Umbilical cord (tissue), 2 donors: ENCODE data around the gene CREB5. TPM values are rescaled to one million over a fixed set of nuclear protein-coding genes. Genes with fewer than 3 reads are reported as not detected.

Experiments
- DNase-seq: peaks from one replicate; pipeline ENCODE4 v3.0.0-alpha.2; 2015; ENCODE audit warnings: low spot score
- total RNA-seq: library from RNA; depleted of rRNA; stranded (reverse); fragments of >200 nt; gene quantifications from one replicate; pipeline ENCODE4 v1.2.3, GENCODE V29; 2014; ENCODE audit warnings: low replicate concordance; ENCODE audit not compliant: insufficient read depth

CREB5 gene
- total RNA-seq, 1 donor from 2014 or later, result 17.8 TPM

DNA sequence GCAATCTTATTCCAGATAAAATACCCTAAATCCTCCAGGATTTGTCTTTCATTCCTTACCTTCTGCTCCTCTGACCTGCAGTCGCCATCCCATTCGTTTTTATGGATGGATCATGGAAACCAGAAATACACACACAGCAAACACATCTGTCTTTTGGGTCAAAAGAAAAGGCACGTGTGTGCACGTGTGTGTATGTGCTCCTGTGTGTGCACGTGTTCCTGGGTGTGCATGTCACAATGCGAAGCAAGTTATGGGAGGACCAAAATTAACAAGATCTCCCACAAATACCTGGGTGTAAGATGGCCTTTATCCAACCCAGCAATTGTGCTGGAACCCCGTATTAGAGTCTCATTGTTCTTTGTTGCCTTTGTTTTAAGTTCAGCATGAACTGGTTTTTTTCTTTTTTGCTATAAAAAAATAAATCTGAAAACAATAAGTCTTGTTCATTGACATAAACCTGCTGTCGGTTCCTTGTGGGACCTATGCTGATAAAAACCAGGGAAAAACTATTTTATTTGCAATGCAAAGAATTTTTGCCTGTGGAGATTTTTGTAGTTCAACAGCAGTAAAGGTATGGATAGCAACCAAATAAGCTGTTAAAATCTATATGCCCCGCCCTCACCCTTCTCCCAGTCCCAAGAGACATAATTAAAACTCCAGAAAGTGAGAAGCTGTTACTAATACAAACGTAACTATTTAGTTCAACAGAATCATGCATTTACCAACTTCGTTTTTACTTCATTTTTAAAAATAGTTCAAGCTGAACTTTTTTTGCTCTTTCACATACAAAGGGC, 229.6 kb downstream of the CREB5 start:
- DNase-seq, result no peak

DNA sequence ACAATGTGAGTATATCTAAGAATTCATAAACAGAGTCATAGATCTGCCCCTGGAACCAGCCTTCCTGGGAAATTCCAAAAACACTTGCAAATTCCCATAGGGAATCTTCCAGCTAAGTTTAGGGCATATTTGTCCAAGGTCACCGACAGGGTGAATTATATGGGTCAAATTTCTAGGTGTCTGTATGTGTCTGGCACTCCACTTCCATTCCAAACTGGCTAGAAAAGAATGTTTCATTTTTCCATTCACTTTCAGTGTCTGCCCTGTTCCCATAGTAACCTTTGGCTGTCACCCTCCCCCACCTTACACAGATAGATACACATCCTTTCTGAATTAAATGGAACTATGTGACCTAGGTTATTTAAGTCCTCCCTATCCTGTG, 230.9 kb downstream of the CREB5 start:
- DNase-seq, result no peak

DNA sequence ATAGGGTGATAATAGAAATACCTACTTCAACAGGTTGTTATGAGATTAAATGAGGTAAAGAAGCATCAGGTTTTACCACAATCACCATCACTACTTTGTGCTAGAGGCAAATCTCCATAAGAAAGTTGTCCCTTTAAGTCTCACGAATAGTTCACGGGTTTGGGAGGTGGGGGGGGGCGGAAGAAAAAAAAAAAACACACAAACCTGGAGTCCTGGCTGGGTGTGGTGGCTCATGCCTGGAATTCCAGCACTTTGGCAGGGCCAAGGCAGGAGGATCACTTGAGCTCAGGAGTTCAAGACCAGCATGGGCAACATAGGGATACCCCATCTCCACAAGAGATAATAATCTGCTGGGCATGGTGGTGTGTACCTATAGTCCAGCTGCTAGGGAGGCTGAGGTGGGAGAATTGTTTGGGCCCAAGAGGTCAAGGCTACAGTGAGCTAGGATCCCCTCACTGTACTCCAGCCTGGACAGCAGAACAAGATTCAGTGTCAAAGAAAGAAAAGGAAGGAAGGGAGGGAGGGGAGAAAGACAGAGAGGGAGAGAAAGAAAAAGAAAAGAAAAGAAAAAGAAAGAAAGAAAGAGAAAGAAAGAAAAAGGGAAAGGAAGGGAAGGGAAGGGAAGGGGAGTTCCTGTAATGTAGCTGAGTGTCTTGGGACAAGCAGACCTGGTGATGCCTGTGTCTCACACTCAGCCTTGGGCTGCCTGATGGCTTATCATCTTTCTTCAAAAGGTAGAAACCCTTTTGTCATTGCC, 231.4 kb downstream of the CREB5 start:
- no peak for DNase-seq

DNA sequence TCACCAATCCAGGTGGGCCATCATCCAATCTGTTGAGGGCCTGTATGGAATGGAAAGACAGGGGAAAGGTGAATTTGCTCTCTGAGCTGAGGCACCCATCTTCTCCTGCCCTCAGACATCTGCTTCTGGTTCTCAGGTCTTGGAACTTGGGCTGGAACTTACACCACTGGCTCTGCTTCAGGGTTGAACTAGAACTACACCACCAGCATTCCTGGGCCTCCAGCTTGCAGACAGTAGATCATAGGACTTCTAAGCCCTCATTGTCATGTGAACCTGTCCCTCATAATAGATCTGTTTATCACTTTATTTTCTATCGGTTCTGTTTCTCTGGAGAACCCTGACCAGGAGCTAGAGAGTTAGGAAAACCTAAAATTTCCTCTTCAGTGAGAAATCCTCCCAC, 233.5 kb downstream of the CREB5 start:
- DNase-seq, result no peak

DNA sequence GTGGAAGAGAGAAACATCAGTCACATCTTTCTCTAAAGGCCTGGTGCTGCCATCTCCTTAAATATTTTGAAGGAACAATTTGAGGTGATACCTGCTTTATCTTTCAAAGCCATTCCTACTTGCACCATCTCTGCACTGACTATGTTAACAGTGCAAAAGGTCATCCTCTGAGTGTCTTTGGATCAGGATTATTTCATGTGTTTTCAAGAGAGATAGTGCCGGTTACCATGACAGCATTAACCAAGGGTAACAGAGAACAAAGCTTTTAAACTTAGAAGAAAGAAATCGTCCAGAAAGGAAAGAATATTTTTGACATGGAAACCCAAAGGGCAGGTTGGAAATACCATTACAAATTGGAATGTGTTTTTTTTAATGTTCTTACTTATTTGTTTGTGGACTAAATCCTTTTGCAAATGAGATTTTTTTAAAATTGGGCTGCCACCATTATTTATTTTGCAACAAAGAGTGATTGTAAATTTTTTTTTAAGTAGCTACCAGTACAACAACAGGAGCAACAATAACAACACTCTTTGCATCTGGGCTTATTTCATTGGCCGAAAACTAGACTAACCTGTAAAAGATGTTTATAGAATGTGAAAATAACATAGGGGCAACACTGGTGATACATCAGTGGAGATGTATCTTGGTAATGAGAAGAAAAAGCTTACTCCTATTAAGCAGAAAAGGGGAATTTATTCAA, 234.2 kb downstream of the CREB5 start:
- DNase-seq, result no peak

DNA sequence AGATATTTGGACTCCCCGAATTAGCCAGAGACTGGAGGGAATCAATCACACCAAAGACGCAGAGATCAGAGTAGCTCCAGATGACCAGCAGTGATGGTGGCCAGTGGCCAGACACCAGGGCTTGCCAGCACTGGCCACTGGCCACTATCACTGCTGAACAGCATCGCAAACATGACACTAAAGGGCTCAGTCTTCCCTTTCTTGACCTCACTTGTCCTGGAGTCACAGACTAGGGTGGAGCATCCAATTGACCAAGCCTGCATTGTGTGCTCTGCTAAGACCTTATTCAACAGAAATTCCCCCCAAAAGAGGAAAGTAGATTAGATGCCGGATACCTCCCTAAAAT, 234.7 kb downstream of the CREB5 start:
- DNase-seq, result no peak

DNA sequence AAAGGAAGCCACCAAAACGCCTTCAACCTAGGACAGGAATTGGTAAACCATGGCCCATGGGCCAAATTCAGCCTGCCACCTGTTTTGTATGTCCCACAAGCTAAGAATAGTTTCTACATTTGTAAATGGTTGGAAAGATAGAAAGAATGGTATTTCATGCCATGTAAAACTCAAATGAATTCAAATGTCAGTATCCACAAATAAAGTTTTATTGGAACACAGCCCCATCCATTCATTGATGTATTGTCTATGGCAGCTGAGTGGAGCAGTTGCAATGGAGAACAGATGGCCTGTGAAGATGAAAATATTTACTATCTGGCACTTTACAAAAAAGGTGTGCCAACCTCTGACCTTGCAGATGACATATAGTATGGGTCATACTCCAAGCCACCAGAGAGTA, 236.9 kb downstream of the CREB5 start:
- no peak for DNase-seq

DNA sequence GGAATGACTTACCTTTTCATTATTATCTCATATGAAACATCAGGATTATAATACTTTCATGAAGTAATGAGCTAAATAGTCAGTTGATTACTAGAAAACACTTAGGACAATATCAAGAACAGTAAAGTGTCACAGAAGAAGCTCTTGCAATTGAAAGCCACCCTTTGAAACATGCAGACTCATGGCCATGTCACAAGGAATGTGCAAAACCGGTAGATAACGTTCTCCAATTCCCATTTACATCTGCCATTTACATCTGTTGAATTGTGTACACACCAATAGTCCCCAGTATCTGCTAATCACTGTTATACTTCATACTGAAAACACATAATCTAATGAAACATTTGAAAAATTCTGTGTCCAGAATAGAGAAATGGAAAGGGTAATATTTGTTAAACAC, 237.5 kb downstream of the CREB5 start:
- no peak for DNase-seq

DNA sequence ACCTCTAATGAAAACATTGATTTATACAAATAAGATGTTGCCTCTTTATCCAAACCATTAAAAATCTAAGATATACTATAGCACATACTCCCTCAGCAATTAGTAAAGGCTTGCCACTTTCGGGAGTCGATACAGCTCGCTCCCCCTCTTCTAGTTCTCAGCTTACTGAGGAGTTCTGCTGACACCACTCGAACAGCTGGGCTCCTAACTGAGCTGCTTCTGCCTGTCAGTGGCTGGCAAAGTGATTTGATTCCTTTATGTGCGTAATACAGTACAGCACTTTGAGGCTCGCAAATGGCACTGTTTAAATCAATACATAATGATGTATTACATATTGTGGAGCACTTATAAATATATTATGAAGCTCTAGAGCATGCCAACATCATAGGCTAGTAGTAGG, 241.8 kb downstream of the CREB5 start:
- no peak for DNase-seq

DNA sequence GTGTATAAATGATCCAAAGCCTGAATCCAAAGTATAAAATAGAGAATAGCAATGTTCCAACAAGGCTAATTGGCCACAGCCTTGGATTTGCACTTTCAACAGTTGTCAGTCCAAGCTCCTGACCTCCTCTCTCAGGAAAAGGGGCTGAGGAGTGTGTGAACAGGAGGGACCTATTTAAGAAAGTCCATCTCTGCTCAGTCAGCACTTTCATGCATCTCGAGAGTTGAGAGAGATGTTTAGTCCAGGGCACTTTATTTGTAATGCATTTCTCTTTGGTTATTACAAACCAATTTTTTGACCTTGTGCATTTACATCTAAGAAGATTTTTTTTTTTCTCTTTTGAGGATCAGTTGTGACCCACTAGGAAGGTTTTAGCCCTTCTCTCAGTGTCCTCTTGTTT, 244.2 kb downstream of the CREB5 start:
- no peak for DNase-seq

DNA sequence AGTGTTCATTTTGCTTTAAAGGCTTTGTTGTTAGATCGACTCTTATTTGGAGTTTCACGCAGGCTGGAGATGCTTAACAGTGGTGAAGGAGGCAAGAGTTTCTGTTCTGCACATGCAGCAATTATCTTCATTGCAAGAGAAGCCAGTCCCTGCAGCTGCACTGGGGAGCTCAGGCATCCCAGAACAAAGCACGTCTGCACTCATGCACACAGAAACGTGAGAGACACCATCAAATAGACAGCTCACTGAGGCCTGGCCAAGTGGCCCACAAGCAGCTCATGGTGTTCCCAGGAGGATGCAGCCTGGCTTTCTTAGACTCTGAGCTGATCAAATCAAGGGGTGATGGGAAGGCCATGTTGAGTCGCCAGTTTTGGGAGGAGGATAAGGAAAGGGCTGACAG, 246.1 kb downstream of the CREB5 start:
- DNase-seq, result no peak

DNA sequence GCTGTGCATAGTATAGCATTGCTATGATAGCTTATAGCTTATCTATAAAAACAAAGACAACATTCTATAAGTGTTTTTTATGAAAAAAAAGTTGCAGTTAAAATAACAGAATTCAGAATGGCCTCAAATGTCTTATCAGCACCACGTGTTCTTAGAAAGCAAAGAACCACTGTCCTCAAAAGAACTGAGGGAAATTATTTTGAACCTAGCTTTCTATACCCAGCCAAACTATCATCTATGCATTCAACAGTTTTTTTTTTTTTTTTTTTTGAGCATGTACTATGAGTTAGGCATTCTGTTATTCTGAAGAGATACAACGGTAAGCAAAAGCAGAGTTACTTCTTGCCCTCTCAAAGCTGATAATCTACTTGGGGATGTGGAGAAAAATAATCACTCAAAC, 247.8 kb downstream of the CREB5 start:
- no peak for DNase-seq

DNA sequence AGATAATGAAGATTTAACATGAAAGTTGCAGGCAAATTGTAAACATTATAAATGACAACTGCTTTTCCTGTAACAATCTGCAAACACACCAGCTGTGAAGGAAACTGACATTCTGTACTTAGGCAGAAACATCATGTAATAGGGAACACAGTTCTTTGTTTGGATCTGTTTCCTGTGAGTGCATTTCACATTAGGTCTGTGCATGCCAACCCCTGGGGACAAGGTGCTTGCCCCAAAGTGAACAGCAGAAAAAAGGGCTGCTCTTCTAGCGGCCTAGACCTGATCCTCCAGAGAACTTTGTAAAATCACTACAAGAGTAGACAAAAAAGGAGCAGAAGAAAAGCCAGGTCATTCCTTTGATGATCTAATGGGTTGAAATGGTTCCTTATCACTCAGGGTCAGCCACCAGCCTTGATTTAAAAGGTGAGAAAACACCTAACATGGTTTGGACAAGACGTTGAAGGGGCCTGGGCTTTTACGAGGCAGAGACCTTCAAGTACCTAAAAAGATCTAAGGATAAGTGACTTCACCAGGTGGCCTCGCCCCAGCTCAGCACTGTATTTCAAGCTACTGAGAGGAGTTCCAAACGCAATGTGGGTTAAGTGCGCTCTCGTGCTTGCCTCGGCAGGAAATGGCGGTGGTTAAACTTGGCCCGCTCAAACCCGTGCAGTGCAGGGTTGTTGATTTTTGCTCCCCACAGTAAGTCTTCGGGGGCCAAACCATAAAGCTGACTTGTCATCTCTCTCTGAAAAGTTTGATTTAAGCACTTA, 249.7 kb downstream of the CREB5 start:
- no peak for DNase-seq

DNA sequence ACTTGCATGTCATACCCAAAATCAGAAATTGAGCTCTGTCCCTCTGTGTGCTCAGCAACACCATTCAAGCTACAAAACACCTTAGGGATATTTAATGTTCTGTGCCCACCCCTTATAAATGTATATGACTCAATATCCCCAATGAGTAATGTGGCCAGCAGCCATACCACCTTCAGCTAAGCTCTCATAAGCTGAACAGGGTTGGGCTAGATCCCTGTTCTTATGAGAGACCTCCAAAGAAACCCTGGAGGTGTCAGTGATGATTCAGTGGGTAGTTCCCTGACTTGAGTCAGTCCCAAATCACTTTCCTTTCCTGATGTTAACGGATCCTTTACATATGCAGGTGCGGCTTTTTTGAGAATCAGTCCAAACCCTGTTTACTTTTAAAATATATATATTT, 253.8 kb downstream of the CREB5 start:
- no peak for DNase-seq

DNA sequence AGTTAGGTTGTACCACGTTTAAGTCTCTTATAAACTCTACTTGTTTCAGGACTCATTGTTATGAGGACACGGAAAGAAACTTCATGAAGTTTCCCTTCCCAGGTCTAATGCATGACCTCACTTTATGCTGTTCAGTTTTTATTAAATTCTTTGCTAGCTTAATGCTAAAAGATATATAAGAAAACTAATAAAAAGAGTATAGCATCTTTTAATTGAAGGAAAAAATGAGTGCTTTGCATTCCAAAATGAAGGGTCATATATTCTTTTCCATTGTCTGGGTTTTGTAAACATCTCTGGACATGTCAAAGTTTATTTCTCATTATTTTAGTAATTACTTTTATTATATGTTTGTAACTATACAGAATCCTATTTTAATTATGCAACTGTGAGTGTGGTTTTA, 255.8 kb downstream of the CREB5 start:
- DNase-seq, result no peak

DNA sequence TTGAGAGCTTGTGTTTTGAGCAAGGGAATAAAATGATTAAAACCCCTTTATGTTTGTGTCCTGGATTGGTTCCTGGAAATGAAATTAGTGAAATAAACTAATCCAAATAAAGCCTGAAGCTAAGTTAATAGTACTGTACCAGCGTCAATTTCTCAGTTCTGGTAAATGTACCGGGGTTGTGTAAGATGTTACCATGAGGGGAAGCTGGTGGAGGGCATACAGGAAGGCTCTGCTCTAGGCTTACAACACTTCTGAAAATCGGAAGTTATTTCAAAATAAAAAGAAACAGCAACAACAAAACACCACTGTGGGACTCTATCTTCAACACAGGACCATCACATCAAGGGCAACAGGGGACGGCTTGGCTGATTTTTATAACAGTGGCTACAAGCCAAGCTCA, 257.0 kb downstream of the CREB5 start:
- DNase-seq, result no peak

DNA sequence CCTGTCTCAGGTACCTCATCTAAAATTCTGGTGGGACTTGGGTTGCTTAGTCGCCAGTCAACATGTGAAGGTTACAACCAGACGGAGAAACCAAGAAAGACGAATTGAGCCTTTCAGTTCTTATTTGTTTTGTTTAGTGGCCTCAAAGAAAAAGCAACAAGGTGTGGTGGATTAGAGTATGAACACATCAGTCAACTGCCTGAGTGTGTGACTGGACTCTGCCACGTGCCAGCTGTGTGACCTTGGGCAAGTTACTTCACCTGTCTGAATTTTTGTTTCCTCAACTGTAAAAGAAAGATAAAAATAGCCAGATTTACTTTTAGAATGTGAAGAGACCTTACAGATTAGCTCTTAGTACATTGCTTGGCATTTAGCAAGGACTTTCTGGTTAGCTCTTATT, 259.2 kb downstream of the CREB5 start:
- DNase-seq, result no peak

DNA sequence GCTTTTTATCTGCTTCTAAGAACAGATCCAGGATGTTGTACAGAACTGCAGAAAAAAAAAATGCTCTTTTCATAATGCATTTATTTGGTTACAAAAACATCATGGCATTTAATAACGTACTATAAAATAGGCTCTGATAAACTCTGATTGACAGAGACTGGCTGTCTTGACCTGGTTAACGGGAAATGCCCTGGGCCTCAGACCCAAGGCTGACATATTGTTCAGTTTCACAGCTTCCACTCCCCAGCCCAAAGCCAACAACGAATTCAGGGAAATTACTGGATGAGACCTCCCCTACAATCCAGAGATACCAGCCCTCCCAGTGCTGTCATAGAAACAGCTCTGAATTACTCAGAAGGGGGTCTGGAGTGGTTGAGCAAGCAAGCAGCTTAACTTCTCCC, 260.1 kb downstream of the CREB5 start:
- DNase-seq, result peak; percentile 53

DNA sequence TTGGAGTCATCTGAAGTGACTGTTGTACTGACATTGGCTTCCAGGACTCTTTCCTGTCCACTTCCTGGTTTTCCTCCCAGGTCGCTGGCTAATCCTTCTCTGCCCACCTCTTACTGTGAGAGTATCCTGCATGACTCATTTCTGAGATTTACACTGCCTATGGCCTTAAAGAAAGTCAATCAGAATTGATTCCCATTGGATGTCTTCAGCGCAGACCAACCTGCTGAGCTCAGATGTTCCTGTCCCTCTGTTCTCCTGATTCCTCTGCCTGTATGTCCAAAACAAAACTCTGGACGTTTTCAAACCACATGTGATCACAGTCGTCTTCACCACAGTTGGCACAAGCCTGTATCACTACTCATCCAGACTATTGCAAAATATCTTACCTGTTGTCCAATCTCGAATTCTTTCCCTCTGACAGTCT, 262.1 kb downstream of the CREB5 start:
- DNase-seq, result no peak

DNA sequence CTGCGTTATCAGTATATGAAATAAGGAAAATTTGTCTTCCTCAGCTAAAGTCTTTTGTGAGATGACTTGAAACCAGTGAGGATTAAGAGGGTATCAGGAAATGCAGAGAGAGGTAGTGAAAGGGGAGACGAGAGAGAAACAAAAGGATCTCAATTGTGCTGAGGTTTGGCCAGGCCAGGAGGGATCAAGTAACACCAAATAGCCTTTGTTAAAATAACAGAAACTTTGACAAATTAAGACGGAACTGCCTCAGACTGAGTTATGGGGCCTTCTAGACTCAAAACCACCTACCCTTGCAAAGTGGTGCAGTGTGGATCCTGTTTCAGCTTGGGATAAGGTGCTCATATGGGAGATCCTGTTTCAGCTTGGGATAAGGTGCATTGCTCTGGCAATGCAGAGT, 263.1 kb downstream of the CREB5 start:
- DNase-seq, result no peak

DNA sequence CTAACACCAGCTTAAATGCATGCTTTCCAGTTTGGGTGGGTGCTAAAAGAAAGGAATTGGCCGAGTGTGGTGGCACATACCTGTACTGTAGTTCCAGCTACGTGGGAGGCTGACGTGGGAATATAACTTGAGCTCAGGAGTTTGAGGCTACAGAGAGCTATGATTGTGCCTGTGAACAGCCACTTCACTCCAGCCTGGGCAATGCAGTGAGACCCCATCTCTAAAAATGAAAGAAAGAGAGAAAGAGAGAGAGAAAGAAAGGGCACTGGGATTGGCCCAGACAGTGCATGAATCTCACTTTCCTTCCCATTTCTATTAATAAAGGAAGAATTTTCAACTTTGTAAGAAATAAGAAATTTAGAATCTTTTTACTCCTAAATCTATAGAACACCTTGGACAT, 265.4 kb downstream of the CREB5 start:
- DNase-seq, result no peak

DNA sequence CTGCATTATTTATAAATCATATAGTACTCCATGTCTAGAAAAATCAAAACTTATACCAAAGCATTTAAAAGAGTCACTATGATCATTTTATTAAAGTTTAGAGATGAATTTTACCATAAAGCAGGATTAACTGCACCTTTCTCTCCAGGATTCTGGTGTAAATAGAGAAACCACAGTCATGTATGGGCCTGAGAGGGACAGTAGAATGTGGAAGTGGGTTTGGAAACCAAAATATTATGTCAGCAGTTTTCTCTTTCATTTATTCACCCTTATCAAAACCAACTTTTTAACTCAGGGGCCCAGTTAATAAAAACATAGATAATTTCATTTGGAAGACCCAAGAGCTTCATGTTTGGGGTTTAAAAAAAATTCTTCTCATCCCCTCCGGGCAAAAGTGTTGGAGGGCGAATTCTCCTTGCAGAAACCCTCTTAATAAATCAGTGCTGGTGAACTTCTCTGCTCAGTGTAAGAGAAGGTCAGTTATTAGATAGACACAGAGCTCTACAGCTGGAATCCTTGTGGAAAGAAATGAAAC, 266.2 kb downstream of the CREB5 start:
- peak; percentile 70 for DNase-seq
